22Rv1 (cell line): ENCODE results near the gene LACTB.

Experiments used
- ZFX ChIP-seq: fragments of 450-650 bp; IDR thresholded peaks from 2 replicates; pipeline ENCODE4 v1.6.1; 2017; ENCODE audit warnings: antibody characterized with exemption, borderline replicate concordance
- TF ChIP-seq, protein P1 (sequence below): fragments of 450-650 bp; IDR thresholded peaks from 2 replicates; pipeline ENCODE4 v1.5.1; 2017; ENCODE audit warnings: mild to moderate bottlenecking

DNA sequence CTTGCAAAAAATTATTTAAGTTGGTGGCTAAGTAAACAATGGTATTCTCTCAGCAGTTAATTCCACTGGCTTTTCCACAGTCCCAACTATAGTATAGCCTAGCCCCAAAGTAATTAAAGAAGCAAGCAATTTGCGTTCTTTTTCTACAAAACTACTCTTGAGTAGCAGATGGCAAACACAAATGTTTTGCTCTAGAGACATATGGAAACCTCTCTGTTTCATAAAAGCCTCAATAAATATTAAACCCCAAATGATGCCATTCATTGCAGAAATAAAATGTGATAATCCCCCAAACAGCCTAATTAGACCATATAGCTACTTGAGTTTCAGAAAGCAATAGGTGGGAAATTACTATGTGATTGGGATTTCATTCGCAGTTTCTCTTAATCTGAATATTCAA, 59.1 kb downstream of the LACTB start:
- TF ChIP-seq, protein P1, sequence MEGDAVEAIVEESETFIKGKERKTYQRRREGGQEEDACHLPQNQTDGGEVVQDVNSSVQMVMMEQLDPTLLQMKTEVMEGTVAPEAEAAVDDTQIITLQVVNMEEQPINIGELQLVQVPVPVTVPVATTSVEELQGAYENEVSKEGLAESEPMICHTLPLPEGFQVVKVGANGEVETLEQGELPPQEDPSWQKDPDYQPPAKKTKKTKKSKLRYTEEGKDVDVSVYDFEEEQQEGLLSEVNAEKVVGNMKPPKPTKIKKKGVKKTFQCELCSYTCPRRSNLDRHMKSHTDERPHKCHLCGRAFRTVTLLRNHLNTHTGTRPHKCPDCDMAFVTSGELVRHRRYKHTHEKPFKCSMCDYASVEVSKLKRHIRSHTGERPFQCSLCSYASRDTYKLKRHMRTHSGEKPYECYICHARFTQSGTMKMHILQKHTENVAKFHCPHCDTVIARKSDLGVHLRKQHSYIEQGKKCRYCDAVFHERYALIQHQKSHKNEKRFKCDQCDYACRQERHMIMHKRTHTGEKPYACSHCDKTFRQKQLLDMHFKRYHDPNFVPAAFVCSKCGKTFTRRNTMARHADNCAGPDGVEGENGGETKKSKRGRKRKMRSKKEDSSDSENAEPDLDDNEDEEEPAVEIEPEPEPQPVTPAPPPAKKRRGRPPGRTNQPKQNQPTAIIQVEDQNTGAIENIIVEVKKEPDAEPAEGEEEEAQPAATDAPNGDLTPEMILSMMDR: no peak
- no peak for TF ChIP-seq ZFX
